ENCODE data around the gene ARL15.
"Not testable (repeated sequence)": the region's sequence is repeated elsewhere in the genome, so short reads cannot be mapped to it uniquely, and the experiment has no call there.

The ARL15 gene

GRCh38 chr5:54084696-54085095, 225.7 kb downstream of the ARL15 start:
- no peak for DNase-seq

- no peak for DNase-seq
Observed at GRCh38 chr5:54083851-54084250, 226.5 kb downstream of the ARL15 start.

GRCh38 chr5:54083245-54083644, 227.1 kb downstream of the ARL15 start:
- DNase-seq: no peak

GRCh38 chr5:54081415-54081814, 229.0 kb downstream of the ARL15 start:
- DNase-seq: no peak

- DNase-seq: no peak
Observed at GRCh38 chr5:54080831-54081230, 229.5 kb downstream of the ARL15 start.

- no peak for DNase-seq
Observed at GRCh38 chr5:54073735-54074134, 236.6 kb downstream of the ARL15 start.

- DNase-seq: no peak
Observed at GRCh38 chr5:54073131-54073530, 237.2 kb downstream of the ARL15 start.

- DNase-seq: no peak
Observed at GRCh38 chr5:54066433-54066832, 243.9 kb downstream of the ARL15 start.

GRCh38 chr5:54063817-54064216, 246.6 kb downstream of the ARL15 start:
- DNase-seq: no peak

GRCh38 chr5:54062958-54063357, 247.4 kb downstream of the ARL15 start:
- no peak for DNase-seq

- DNase-seq: not testable (repeated sequence)
Observed at GRCh38 chr5:54060919-54061318, 249.5 kb downstream of the ARL15 start.

GRCh38 chr5:54049963-54050362, 260.4 kb downstream of the ARL15 start:
- no peak for DNase-seq

GRCh38 chr5:54049144-54049543, 261.2 kb downstream of the ARL15 start:
- DNase-seq: no peak

- no peak for DNase-seq
Observed at GRCh38 chr5:54045077-54045792, 265.1 kb downstream of the ARL15 start.

GRCh38 chr5:54044276-54044675, 266.1 kb downstream of the ARL15 start:
- not testable (repeated sequence) for DNase-seq

- no peak for DNase-seq
Observed at GRCh38 chr5:54040804-54041203, 269.6 kb downstream of the ARL15 start.

- no peak for DNase-seq
Observed at GRCh38 chr5:54040018-54040417, 270.4 kb downstream of the ARL15 start.

- DNase-seq: no peak
Observed at GRCh38 chr5:54037205-54037604, 273.2 kb downstream of the ARL15 start.

- no peak for DNase-seq
Observed at GRCh38 chr5:54030981-54031380, 279.4 kb downstream of the ARL15 start.

- no peak for DNase-seq
Observed at GRCh38 chr5:54024466-54024865, 285.9 kb downstream of the ARL15 start.

- DNase-seq: no peak
Observed at GRCh38 chr5:54022223-54022622, 288.1 kb downstream of the ARL15 start.

GRCh38 chr5:54021431-54022164, 288.8 kb downstream of the ARL15 start:
- DNase-seq: no peak

- DNase-seq: no peak
Observed at GRCh38 chr5:54018438-54018837, 291.9 kb downstream of the ARL15 start.

- no peak for DNase-seq
Observed at GRCh38 chr5:54017580-54017979, 292.8 kb downstream of the ARL15 start.
